Subcutaneous adipose tissue (tissue), 4 donors: Measurements from ENCODE around the gene TNFAIP8L3. TPM values are rescaled to one million over a fixed set of nuclear protein-coding genes. Genes with fewer than 3 reads are reported as not detected.

ENCODE experiments used
- CTCF ChIP-seq: fragments of 450-650 bp; IDR thresholded peaks from one replicate; pipeline ENCODE4 v1.5.1; 2016; ENCODE audit warnings: low read depth, mild to moderate bottlenecking, control low read depth, antibody characterized with exemption, moderate library complexity
- total RNA-seq, 4 donors: library from RNA; depleted of rRNA; stranded (reverse); fragments of >200 nt; gene quantifications; one replicate each; pipeline ENCODE4 v1.1.0, GENCODE V29; 2016

TNFAIP8L3 gene
- 1 to 10 TPM; 1.7 to 8.0 (median 4.8) TPM for total RNA-seq

- TF ChIP-seq CTCF, result no peak
Measured at GRCh38 chr15:51094606-51095569, at the start of gene TNFAIP8L3. TNFAIP8L3 (minus strand) TSS chr15:51094906; CDS start chr15:51094595, 311 bp downstream.

GRCh38 chr15:51144021-51144532 lies 49.4 kb upstream of the TNFAIP8L3 start:
- TF ChIP-seq CTCF, result no peak

GRCh38 chr15:51139091-51139490 lies 44.4 kb upstream of the TNFAIP8L3 start:
- TF ChIP-seq CTCF, result no peak

DNA sequence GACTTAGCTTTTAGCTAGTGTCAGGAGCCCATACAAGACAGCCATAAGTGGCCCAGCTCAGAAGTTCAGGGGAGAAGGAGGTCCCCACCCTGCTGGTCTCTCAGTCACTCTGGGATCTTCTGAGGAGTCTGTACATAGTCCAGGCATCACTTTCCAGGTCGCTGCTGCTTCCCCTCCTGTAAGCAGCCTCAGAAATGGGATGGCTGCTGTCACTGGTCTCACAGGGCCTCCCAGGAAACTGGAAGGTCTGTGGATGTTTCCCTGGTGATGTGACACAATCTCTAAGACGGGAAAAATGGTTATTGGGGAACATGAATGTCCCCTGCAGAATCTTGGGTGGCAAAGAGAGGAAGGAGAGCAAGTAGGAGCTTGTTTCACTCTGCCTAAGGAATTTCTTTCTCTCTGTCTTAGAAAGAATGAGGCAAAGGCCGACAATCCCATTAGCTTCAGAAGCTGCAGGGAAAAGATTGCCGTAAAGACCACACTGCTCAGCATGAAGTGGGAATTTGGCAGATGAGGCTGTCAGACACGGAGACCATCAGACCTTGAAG lies 43.2 kb upstream of the TNFAIP8L3 start:
- TF ChIP-seq CTCF, result no peak

DNA sequence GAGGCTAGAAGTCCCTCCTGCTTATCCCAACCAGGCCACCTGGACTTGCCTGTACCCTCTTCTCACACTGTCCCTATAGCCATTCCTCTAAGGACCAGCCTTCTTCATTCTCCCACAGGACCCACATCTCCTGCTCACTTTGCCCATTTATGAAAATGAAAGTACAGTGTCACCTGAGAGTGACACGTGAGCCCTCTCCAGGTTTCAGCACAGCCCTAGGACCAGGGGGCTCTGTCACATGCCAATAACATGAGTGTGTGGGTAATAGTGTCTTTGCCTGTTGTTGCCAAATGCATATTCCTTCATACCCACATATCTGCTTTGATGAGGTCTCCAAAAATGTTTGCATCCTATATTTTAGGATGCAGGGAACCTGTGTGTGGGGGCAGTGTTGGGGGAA lies 42.3 kb upstream of the TNFAIP8L3 start:
- TF ChIP-seq CTCF, result no peak

DNA sequence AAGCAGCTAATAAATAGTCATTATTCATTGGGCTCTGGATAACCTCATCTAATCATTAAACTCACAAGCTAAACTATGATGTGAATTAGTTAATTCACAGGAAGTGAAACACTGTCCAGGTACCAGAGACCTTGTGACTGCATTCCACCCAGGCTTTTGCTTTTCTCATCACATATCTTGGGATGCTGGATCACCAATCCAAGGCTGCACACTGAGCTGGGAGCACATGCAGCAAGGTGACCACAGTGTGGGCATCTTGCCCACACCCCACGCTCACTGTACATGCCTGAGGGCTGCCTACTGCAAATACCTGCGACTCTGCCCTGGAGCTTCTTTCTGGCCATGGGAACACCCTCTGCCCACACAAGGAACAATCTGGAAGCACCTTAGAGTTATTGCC lies 40.6 kb upstream of the TNFAIP8L3 start:
- no peak for TF ChIP-seq CTCF
